Fibroblast of skin of left biceps (primary cell): ENCODE measurements around the gene PHF21A.

Experiments
- DNase-seq, 2 experiments: peaks; one replicate each; pipeline ENCODE4 v3.0.0-alpha.2; 2013; ENCODE audit warnings: low read depth in 2 of 2

The PHF21A gene

GRCh38 chr11:45934580-45935318, 186.5 kb downstream of the PHF21A start:
- DNase-seq: no peak

DNA sequence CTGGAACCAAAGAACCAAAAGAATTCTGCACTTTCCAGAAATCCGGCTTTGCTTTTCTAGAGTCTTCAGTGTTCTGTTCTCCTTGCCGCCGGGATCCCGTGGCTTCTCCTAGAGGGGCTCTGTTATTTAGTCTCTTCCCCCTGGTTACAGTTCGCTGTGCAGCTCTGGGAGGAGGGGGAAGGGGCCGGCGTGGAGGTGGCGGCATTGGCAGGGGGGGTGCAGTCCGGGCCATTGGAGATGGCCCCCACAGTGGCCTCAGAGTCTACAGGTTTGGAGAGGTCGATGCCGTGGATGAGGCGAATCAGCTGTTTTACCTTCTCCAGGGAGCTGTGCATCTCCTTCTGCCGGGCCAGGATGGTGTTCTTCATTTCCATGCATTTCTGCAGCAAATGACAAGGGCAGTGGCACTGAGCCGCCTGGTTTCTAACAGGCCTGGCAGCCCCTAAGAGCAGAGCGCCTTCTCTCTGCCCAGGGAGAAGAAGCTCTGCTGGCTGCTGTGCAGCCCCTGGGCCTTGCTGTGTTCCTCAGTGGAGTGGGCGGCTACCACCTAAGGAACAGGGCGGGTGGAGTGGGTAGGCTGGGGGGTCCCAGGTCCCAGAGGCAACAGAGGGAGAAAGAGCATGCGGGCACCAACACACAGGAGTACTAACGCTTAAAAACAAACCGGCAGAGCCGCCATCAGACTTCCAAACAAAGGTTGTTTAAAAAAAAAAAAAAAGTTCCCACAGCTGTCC, 187.2 kb downstream of the PHF21A start:
- DNase-seq: no peak

DNA sequence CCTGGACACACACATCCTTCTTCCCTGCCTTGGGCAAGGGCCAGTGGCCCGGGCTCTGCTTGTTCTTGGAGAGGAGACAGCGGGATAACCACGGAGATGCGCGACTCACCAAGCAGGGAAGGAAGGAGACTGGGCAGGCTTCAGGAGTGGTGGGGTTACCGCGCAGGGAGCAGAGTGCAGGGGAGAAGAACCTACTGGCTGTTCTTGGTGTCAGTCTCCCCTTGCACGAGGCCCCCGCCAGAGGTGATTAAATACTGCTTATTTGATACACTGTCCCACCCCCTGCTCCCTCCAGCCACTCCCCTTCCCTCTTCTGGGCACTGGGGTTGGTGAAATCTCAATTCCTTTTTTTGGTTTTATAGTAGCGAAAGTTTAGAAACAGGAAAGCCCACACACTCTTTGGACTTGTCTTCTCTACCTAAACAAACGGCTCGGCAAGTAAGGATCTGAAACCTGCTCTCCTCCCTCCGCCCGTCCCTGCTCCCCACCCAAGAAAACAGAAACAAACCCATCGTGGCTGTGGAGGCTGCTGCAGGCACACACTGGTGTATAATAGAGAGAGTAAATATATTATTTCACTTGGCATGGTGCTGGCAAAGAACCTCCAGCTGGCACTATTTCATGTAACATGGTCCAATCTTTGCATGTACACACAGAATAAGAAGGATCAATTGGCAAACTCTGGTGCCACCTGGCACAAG, 188.0 kb downstream of the PHF21A start:
- DNase-seq: no peak

- DNase-seq: no peak
Measured at GRCh38 chr11:45932217-45932616, 189.0 kb downstream of the PHF21A start.

GRCh38 chr11:45931739-45932138, 189.5 kb downstream of the PHF21A start:
- DNase-seq: no peak

GRCh38 chr11:45930951-45931570, 190.2 kb downstream of the PHF21A start:
- DNase-seq: no peak

GRCh38 chr11:45930031-45930794, 191.0 kb downstream of the PHF21A start:
- DNase-seq: no peak

GRCh38 chr11:45929486-45930030, 191.7 kb downstream of the PHF21A start:
- DNase-seq: no peak

- no peak for DNase-seq
Measured at GRCh38 chr11:45928535-45929215, 192.6 kb downstream of the PHF21A start.

DNA sequence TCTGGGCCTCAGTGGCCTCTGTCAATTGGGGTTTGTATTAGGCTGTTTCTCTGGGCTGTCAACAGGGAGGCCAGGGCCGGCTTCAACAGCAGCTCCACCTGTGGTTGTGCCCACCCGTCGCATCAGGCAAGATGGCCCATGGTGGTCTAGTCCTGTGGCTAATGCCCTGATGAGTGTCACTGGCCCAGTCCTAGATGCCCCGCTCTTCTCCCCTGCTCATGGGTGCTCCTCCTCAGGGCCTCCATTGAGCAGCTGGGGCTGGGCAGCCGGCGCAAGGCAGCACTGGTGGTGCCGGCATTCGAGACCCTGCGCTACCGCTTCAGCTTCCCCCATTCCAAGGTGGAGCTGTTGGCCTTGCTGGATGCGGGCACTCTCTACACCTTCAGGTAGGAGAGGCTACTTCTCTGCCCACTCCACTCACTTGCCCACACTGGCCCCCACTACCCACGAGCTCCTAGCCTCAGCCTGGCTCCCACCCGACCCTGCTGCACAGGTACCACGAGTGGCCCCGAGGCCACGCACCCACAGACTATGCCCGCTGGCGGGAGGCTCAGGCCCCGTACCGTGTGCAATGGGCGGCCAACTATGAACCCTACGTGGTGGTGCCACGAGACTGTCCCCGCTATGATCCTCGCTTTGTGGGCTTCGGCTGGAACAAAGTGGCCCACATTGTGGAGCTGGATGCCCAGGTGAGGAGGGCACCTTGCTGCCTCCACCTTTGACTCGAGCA, 193.4 kb downstream of the PHF21A start:
- no peak for DNase-seq

- no peak for DNase-seq
Measured at GRCh38 chr11:45927332-45927683, 193.9 kb downstream of the PHF21A start.

- no peak for DNase-seq
Measured at GRCh38 chr11:45926536-45927331, 194.5 kb downstream of the PHF21A start.

DNA sequence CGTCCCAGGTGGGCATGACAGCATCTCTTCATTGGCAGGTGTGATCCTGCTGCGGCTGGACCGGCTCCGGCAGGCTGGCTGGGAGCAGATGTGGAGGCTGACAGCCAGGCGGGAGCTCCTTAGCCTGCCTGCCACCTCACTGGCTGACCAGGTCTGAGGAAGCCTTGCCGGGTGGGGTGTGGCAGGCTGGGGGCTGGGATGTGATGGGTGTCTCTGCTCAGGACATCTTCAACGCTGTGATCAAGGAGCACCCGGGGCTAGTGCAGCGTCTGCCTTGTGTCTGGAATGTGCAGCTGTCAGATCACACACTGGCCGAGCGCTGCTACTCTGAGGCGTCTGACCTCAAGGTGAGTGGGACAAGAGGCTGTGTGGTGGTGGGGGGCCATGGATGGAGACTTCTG, 195.3 kb downstream of the PHF21A start:
- no peak for DNase-seq

DNA sequence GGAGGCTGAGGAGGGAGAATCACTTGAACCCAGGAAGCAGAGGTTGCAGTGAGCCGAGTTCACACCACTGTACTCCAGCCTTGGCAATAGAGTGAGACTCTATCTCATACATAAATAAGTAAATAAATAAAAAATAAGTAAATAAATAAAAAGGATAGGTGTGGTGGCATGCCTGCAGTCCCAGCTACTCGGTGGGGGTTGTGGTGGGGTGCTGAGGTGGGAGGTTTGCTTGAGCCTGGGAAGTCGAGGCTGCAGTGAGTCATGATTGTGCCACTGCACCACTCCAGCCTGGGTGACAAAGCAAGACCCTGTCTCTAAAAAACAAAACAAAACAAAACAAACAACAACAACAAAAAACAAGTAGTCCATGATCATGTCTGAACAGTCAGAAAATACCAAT, 195.7 kb downstream of the PHF21A start:
- DNase-seq: no peak

DNA sequence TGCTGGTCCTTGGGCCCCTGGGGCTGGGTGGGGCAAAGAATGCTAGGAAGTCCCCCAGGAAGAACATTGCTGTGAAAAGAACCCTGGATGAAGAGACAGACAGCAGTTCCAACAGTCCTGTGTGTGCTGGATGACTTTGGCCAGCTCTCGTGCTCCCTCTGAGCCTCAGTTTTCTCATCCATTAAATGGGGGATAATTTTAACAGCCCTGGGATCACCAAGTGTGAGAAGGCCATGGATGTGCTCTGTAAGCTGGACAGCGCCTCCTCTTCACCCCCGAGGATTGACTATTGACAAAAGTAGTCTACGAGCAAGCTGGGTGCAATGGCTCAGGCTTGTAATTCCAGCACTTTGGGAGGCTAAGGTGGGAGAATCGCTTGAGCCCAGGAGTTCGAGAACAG, 196.3 kb downstream of the PHF21A start:
- no peak for DNase-seq

GRCh38 chr11:45924036-45924915, 197.0 kb downstream of the PHF21A start:
- no peak for DNase-seq

DNA sequence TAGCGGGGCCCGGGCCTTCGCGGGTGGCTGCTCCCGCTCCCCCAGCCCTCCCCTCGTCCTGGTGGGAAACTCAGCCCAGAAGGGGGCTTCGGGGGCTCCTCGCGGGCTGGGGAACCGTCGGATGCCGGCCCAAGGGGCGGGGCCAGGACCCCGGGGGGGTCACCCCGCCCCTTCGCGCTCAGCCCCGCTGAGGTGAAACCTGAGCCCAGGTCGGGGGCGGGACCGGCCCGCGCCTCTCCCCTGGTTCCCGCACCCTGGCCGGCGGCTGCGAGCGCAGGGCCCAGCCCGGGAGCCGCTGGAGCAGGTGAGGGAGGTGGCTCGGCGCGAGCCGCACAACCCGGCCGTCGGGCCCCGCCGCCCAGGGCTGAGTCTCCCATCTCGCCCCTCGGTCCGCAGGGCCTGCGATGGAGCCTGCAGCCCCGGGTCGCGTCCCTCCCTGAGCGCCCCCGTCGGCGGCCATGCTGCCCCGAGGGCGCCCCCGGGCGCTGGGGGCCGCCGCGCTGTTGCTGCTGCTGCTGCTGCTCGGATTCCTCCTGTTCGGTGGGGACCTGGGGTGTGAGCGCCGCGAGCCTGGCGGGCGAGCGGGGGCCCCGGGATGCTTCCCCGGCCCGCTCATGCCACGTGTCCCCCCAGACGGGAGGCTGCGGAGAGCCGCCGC, 198.7 kb downstream of the PHF21A start, which contains the start of gene LARGE2:
LARGE2 (plus strand) TSS at position 232 of the 658 bp plus-strand sequence; CDS start at position 459, 227 bp downstream.
- no peak for DNase-seq
